Lower lobe of right lung (tissue), 2 donors: Measurements from ENCODE around the gene SPATA2L. TPM values are rescaled to one million over a fixed set of nuclear protein-coding genes. Genes with fewer than 3 reads are reported as not detected.

Source experiments
- ATAC-seq, 2 donors: fragments of 200-7000 bp; cut with Tn5 transposase; one replicate each; pipeline ENCODE4 v1.9.1; 2020 to 2022; ENCODE audit warnings: mild to moderate bottlenecking in 2 of 2, moderate library complexity in 2 of 2
- DNase-seq: peaks from one replicate; pipeline ENCODE4 v3.0.0-alpha.2; 2020
- H3K27ac ChIP-seq: fragments of 200-600 bp; one replicate; pipeline ENCODE4 v1.8.0; 2022
- H3K27me3 ChIP-seq: fragments of 200-600 bp; one replicate; pipeline ENCODE4 v1.8.0; 2022; ENCODE audit warnings: low read depth
- H3K36me3 ChIP-seq: fragments of 200-600 bp; one replicate; pipeline ENCODE4 v1.8.0; 2022; ENCODE audit warnings: mild to moderate bottlenecking
- H3K4me1 ChIP-seq: fragments of 200-600 bp; one replicate; pipeline ENCODE4 v1.8.0; 2022
- H3K4me3 ChIP-seq: fragments of 200-600 bp; one replicate; pipeline ENCODE4 v1.8.0; 2022; ENCODE audit warnings: mild to moderate bottlenecking
- H3K9me3 ChIP-seq: fragments of 200-600 bp; one replicate; pipeline ENCODE4 v1.8.0; 2022
- intact Hi-C: fragments of 100-400 bp; cut with DNase I; formaldehyde crosslinking; loops from one replicate; pipeline ENCODE4 v1.11.0; 2022
- total RNA-seq: library from RNA; stranded (reverse); fragmentation: NEBNext Ultra II Directional; extraction: Animal tissue kit (Norgen Biotek cat#: 25700); gene quantifications from one replicate; pipeline ENCODE4 v1.2.1, GENCODE V29; 2021
- TF ChIP-seq, protein P1 (sequence below): fragments of 200-600 bp; IDR thresholded peaks from one replicate; pipeline ENCODE4 v1.8.0; 2022; ENCODE audit warnings: antibody characterized with exemption, mild to moderate bottlenecking
- donor health status: DM: no; HTN: yes; CAD: no; lungs with severe emphysema.

The SPATA2L gene
- total RNA-seq, 1 donor from 2014 or later, result 10.3 TPM

DNA sequence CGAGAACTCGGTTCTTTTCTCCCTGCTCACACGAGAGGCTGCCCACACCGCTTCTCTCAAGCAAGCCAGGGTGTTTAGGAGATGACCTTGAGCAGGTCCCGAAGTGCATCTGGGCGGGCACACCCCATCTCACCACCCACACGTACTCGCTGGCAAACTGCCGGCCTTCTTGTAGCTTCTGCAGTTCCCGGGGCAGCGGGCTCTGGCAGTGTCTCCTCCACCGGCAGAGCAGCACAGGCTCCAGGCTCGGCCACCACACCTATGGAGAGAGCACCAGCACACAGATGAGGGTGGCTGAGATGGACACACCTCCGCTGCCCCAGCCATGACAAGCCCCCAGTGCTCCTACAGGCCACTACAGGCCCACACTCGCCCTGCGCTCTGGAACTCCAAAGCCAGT lies 43.3 kb upstream of the SPATA2L start:
- no peaks in the 10 kb centered on the region for H3K27me3 ChIP-seq
- H3K27ac ChIP-seq, result no peak overlapping the region
- TF ChIP-seq, protein P1, sequence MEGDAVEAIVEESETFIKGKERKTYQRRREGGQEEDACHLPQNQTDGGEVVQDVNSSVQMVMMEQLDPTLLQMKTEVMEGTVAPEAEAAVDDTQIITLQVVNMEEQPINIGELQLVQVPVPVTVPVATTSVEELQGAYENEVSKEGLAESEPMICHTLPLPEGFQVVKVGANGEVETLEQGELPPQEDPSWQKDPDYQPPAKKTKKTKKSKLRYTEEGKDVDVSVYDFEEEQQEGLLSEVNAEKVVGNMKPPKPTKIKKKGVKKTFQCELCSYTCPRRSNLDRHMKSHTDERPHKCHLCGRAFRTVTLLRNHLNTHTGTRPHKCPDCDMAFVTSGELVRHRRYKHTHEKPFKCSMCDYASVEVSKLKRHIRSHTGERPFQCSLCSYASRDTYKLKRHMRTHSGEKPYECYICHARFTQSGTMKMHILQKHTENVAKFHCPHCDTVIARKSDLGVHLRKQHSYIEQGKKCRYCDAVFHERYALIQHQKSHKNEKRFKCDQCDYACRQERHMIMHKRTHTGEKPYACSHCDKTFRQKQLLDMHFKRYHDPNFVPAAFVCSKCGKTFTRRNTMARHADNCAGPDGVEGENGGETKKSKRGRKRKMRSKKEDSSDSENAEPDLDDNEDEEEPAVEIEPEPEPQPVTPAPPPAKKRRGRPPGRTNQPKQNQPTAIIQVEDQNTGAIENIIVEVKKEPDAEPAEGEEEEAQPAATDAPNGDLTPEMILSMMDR, result no peak
- peaks cover 20% of the 10 kb centered on the region for H3K36me3 ChIP-seq
- H3K9me3 ChIP-seq, result no peaks in the 10 kb centered on the region
- peaks cover 3% of the 10 kb centered on the region for H3K4me1 ChIP-seq
- DNase-seq (no peak), ATAC-seq (no peak)
- intact Hi-C loops, result no loop called here
- no peak overlapping the region for H3K4me3 ChIP-seq

DNA sequence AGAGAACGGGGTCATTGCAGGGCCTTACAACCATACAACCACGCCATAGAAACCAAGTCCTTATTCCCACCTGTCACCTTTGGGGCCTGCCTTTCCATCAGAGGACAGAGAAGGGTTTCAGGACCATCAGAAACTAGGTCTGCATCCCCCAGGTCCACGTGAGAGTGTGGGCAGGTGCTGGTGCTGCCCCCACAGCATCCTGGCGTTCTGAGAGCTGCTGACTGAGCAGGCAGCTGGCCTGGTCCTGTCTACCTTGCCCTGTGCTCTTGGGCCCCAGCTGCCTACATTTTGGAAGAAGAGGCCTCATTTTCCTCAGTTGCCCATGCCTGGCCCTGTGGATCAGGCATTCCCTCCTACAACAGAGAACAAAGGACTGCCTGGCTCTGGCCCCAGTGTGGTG lies 41.4 kb upstream of the SPATA2L start:
- no peak overlapping the region for H3K27ac ChIP-seq
- intact Hi-C loops, result no loop called here
- no peaks in the 10 kb centered on the region for H3K27me3 ChIP-seq
- TF ChIP-seq, protein P1, result no peak
- no peaks in the 10 kb centered on the region for H3K4me1 ChIP-seq
- no peak overlapping the region for H3K4me3 ChIP-seq
- DNase-seq, result no peak
- H3K36me3 ChIP-seq, result peaks cover 39% of the 10 kb centered on the region
- ATAC-seq, result no peak
- H3K9me3 ChIP-seq, result no peaks in the 10 kb centered on the region

DNA sequence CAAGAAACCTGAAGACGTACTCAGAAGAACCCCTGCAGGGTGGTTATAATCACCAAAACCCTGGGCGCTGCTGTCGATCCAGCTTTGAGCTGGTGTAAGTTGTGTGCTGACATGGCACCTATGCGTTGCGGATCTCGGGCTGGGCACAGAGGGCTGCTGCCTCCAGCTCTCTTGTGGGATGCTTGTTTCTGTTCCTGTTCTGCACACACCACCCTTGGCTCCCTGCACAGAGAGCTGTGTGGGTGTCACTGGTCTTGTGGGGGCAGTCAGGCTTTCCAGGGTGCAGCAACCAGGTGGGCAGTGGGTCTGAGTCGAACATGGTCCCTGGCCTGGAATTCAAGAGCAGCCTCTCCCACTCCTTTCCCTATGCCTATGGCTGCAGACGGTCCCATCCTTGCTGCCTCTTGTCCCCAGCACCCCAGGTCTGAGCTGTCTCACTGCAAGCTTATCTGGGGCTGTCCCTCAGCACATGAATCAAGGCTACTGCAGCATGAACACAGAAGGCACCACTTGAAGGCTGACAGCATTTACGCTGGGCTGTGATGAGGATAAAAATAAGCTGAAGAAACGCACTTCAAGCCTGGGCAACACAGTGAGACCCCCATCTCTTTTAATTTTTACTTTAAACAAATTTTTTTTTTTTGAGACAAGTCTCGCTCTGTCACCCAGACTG lies 40.0 kb upstream of the SPATA2L start:
- H3K27ac ChIP-seq, result no peak overlapping the region
- TF ChIP-seq, protein P1, result no peak
- no peaks in the 10 kb centered on the region for H3K27me3 ChIP-seq
- intact Hi-C loops, result no loop called here
- peaks cover 53% of the 10 kb centered on the region for H3K36me3 ChIP-seq
- no peaks in the 10 kb centered on the region for H3K9me3 ChIP-seq
- no peaks in the 10 kb centered on the region for H3K4me1 ChIP-seq
- H3K4me3 ChIP-seq, result no peak overlapping the region
- DNase-seq (no peak), ATAC-seq (no peak)

DNA sequence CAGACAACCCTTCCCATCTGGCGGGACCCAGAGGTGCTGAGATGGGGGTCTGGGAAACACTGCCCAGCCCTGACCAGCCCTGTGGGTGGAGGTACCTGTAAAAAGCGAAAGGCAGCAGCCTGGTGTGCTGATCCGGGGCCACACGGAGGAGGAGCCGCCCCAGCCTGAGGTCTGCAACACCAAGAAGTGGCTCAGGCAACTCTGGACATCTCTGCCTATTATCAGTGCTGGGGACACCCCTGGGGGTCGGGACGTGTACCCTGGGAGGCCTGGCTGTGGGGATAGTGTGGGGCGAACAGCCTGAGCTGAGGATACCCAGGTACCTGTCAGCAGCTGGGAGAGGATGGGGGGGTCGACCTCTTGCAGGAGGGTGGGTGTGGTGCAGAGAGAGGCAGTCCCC lies 37.9 kb upstream of the SPATA2L start:
- Histone ChIP-seq H3K36me3 (peaks cover 70% of the 10 kb centered on the region), H3K27me3 (no peaks in the 10 kb centered on the region), H3K9me3 (no peaks in the 10 kb centered on the region), H3K4me3 (no peak overlapping the region), H3K4me1 (no peaks in the 10 kb centered on the region), H3K27ac (no peak overlapping the region)
- intact Hi-C loops, result no loop called here
- ATAC-seq (peak in 1 of 2 donors; percentile 19), DNase-seq (no peak)
- TF ChIP-seq, protein P1, result no peak

DNA sequence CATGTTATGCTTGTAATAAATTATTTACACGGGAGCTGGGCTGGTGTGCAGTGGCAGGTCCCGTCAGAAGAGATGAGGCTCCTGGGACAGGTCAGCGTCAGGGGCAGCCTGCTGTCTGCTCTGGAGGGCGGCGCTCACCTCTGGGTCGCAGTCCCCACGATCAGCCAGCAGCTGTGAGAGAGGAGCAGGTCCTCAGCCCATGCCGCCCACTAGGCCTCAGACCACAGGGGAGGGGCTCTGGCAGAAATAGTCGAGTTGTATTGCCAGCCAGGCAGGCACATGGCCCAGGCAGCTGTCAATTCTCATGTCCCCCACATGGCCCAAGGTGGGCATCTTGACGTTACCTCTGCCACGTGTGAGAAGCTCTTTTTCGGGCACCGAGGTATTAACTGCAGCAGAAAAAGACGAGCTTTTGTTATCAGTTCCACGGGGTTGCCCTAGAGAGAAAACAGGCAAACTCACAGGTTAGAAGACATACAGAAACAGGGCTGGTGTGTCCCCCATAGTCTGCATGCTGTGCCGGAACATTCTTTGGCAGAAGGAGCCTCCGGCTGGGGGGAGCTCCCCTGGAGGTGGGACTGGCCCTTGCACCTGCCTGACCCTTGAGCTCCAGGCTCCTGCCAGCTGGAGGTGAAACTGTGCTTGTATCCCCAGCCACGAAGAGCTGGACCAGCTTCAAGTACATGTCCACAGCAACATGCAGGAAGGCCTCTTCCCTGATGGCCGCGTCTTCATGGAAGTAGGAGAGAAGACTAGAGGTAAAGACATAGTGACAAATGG lies 37.2 kb upstream of the SPATA2L start:
- peaks cover 76% of the 10 kb centered on the region for H3K36me3 ChIP-seq
- no peak for ATAC-seq
- H3K27me3 ChIP-seq, result no peaks in the 10 kb centered on the region

More for the DNA sequence above, 37.2 kb upstream of the SPATA2L start:
- Histone ChIP-seq H3K4me3 (no peak overlapping the region), H3K9me3 (no peaks in the 10 kb centered on the region), H3K4me1 (no peaks in the 10 kb centered on the region), H3K27ac (no peak overlapping the region)
- intact Hi-C loops, result no loop called here
- DNase-seq, result no peak
- TF ChIP-seq, protein P1, result no peak
